Mesodermal cell (in vitro differentiated cells): ENCODE results near the gene PNPLA1.

ENCODE experiments used
- H3K27ac ChIP-seq: 2 replicates; pipeline ENCODE4 v1.7.0; 2013; ENCODE audit warnings: mild to moderate bottlenecking, low read depth, low read length, moderate library complexity; ENCODE audit not compliant: severe bottlenecking
- H3K36me3 ChIP-seq: 2 replicates; pipeline ENCODE4 v1.7.1; 2013; ENCODE audit warnings: mild to moderate bottlenecking, low read length, moderate library complexity; ENCODE audit not compliant: control insufficient read depth, insufficient read depth
- H3K4me1 ChIP-seq: one replicate; pipeline ENCODE4 v1.7.1; 2013; ENCODE audit warnings: mild to moderate bottlenecking, low read length; ENCODE audit not compliant: insufficient read depth, control insufficient read depth, poor library complexity, severe bottlenecking
- H3K4me3 ChIP-seq: 2 replicates; pipeline ENCODE4 v1.7.0; 2013; ENCODE audit warnings: low read length, control low read depth, mild to moderate bottlenecking; ENCODE audit not compliant: insufficient read depth, poor library complexity, severe bottlenecking; ENCODE audit errors: extremely low read depth
- H3K9me3 ChIP-seq: 2 replicates; pipeline ENCODE4 v1.7.1; 2013; ENCODE audit warnings: mild to moderate bottlenecking, low read length, moderate library complexity; ENCODE audit not compliant: control insufficient read depth
- WGBS, 2 experiments: methylation state at CpG; one replicate each; pipeline ENCODE4 v1.1.5; 2013; ENCODE audit warnings: missing lambda C conversion rate in 2 of 2; ENCODE audit not compliant: insufficient coverage in 2 of 2; 5-methylcytosine and 5-hydroxymethylcytosine counted together

Gene PNPLA1

GRCh38 chr6:36272234-36272633 lies 2.4 kb downstream of the PNPLA1 start:
- 80 to 95% methylated on average over 6 to 7 of the region's 8 CpGs for WGBS, 2 experiments
- Histone ChIP-seq H3K9me3 (no peaks in the 10 kb centered on the region), H3K4me3 (no peak overlapping the region), H3K36me3 (no peaks in the 10 kb centered on the region), H3K27ac (no peak overlapping the region), H3K4me1 (peaks cover 12% of the 10 kb centered on the region)

DNA sequence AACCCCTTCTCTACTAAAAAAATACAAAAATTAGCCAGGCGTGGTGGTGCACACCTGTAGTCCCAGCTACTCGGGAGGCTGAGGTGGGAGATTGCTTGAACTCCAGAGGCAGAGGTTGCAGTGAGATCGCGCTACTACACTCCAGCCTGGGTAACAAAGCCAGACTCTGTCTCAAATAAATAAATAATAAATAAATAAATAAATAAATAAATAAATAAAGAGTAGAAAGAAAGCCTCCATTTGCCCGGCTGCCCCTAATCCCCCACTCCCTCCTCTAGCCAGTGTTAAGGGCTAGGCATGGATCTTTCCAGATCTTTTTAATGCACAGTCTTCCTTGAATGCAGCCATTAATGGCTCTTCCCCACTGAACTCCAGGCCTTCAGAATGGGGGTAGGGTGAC lies 3.2 kb downstream of the PNPLA1 start:
- no peak overlapping the region for H3K27ac ChIP-seq
- no peaks in the 10 kb centered on the region for H3K36me3 ChIP-seq
- peaks cover 12% of the 10 kb centered on the region for H3K4me1 ChIP-seq
- WGBS, 2 experiments: 100% methylated on average over 1 of the region's 5 CpGs; no CpG with 5 or more reads in 1 of the 2 experiments
- H3K9me3 ChIP-seq: no peaks in the 10 kb centered on the region
- no peak overlapping the region for H3K4me3 ChIP-seq

DNA sequence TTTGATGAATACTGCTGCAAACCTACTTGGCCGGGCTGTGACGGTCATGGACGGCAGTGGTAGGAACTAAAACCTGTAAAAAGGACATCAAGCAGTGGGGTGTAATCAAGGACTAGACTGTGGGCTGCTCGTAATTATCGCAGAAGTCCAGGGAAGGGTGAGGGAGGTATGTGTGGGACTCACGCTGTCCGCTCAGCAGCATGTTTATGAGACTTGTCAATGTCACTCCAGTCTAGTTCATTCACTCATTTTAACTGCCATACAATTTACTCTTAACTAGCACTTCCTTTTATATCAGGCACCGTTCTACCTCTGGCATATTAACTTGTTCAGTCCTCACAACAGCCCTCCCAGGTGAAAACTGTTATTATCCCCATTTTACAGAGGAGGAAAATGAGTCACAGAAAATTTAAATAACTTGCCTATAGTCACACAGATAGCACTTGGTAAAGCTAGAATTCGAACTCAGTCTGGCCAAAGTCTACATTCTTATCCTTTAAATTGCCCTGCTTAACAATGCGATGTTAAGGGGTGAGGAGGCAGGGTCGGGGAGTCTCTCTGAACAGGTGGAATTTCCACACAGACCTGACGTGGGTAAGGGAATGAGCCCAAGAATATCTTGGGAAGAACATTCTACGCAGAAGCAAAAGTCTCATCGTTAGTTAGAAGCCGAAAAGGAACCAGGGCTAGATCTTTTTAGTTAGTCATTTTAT lies 4.1 kb downstream of the PNPLA1 start:
- Histone ChIP-seq H3K27ac (no peak overlapping the region), H3K36me3 (no peaks in the 10 kb centered on the region), H3K4me1 (peaks cover 6% of the 10 kb centered on the region), H3K4me3 (no peak overlapping the region), H3K9me3 (no peaks in the 10 kb centered on the region)
- 87 to 89% methylated on average over 5 to 11 of the region's 15 CpGs for WGBS, 2 experiments

DNA sequence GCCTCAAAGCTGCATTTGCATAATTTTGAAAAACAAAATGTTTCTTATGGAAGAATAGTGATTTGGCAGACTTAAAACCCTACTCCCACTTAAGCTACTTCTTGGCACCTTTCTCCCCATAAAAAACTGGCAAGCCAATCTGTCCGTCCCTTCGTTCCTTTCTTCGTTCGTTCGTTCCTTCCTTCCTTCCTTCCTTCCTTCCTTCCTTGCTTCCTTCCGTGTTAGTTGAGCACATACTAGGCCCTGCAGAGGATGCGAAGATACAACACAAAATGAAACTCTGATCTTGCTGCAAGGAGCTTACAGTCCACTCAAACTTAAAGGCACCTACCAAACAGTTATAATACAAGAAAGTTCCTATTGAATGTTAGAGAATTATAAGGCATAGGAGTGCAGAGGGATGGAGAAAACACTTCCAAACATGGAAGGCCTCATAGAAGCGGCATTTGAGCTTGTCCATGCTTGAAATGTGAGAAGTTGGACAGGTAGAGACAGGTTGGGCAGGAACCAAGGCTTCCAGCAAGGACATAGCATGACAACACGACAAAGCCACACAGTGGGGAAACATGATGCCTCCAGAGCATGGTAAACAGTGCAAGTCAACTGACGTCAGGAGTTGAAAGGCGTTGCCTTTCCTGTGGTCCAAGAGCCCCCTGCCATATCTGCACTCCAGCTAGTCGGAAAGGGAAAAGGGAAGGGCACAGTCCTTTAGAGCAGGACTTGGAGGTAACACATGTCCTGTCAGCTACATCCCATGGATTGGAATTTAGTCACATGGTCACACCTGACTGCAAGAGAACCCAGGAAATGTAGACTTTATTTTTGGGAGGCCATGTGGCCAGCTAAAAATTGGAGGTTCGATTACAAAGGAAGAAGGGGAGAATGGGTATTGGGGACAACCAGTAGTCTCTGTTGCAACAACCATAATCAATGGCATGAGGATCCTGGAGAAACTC lies 7.0 kb downstream of the PNPLA1 start:
- 87 to 89% methylated on average over 9 to 12 of the region's 13 CpGs for WGBS, 2 experiments
- no peaks in the 10 kb centered on the region for H3K36me3 ChIP-seq
- no peak overlapping the region for H3K4me3 ChIP-seq
- H3K9me3 ChIP-seq: no peaks in the 10 kb centered on the region
- no peak overlapping the region for H3K27ac ChIP-seq
- no peaks in the 10 kb centered on the region for H3K4me1 ChIP-seq

- WGBS, 2 experiments: 88 to 100% methylated on average over 1 to 2 of the region's 2 CpGs
- Histone ChIP-seq H3K9me3 (no peaks in the 10 kb centered on the region), H3K4me1 (no peaks in the 10 kb centered on the region), H3K36me3 (no peaks in the 10 kb centered on the region), H3K4me3 (no peak overlapping the region), H3K27ac (no peak overlapping the region)
Observed at GRCh38 chr6:36277946-36278470, 8.1 kb downstream of the PNPLA1 start.

GRCh38 chr6:36280467-36280866 lies 10.6 kb downstream of the PNPLA1 start:
- WGBS, 2 experiments: 80 to 88% methylated on average over 2 of the region's 3 CpGs
- Histone ChIP-seq H3K27ac (no peak overlapping the region), H3K4me1 (no peaks in the 10 kb centered on the region), H3K36me3 (no peaks in the 10 kb centered on the region), H3K4me3 (no peak overlapping the region), H3K9me3 (no peaks in the 10 kb centered on the region)

DNA sequence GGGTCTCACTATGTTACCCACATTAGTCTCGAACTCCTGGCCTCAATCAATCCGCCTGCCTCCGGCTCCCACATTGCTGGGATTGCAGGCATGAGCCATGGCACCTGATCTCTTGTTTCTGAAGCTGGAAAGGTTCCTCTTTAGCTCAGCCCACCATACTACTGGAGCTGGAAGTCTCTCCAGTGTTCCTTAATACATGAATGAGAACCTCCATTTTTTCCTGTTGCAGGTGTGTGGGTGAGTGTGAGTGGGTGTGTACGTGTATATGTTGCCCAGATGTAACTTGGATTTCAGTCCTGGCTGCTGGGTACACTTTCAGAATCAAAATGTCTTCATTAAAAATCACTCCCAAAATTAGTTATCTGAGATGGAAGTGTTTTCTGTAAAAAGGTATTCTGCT lies 11.1 kb downstream of the PNPLA1 start:
- Histone ChIP-seq H3K4me3 (no peak overlapping the region), H3K9me3 (no peaks in the 10 kb centered on the region), H3K4me1 (no peaks in the 10 kb centered on the region), H3K36me3 (no peaks in the 10 kb centered on the region), H3K27ac (no peak overlapping the region)
- 86 to 88% methylated on average over 3 of the region's 4 CpGs for WGBS, 2 experiments

DNA sequence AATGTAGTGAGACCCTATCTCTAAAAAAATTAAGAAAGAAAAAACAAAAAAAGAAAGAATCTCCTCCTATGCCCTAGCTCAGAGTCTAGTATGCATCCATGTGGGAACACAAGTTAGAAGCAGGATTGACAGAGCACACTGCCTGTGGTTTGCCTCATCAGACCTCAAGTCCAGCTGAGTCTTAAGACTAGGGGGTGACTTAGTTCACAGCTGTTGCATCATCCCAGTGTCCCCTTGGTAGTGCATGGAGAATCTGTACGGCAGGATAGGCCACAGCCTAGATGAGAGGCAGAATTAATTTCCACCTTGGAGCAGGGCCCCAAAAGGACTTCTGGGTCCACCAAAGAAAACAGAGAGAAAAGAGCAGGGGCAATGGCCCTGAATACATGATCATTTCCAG lies 13.7 kb downstream of the PNPLA1 start:
- no peaks in the 10 kb centered on the region for H3K36me3 ChIP-seq
- peaks cover 10% of the 10 kb centered on the region for H3K4me1 ChIP-seq
- H3K4me3 ChIP-seq: no peak overlapping the region
- WGBS, 2 experiments: 88 to 100% methylated on average over 1 of the region's 1 CpG
- H3K9me3 ChIP-seq: no peaks in the 10 kb centered on the region
- no peak overlapping the region for H3K27ac ChIP-seq

DNA sequence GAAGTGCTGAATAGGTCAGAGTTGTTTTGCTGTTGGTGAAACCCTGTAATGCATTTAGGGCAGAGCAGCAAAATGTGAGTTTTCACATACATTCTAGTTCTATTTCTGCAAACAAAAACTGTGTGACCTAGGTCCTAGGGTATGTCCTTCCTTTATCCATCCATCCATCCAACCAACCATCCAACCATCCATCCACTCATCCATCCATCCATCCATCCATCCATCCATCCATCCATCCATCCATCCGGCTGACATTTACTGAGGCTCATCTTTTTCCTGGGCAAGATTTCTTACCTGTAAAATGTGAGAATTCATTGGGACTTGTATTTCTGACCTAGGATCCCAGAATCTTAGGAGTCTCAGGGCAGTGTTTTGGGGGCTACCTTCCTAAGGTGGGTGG lies 14.5 kb downstream of the PNPLA1 start:
- Histone ChIP-seq H3K4me3 (no peak overlapping the region), H3K9me3 (no peaks in the 10 kb centered on the region), H3K27ac (no peak overlapping the region), H3K4me1 (peaks cover 10% of the 10 kb centered on the region), H3K36me3 (no peaks in the 10 kb centered on the region)
- WGBS, 2 experiments: no CpG with 5 or more reads among the region's 1 CpG

DNA sequence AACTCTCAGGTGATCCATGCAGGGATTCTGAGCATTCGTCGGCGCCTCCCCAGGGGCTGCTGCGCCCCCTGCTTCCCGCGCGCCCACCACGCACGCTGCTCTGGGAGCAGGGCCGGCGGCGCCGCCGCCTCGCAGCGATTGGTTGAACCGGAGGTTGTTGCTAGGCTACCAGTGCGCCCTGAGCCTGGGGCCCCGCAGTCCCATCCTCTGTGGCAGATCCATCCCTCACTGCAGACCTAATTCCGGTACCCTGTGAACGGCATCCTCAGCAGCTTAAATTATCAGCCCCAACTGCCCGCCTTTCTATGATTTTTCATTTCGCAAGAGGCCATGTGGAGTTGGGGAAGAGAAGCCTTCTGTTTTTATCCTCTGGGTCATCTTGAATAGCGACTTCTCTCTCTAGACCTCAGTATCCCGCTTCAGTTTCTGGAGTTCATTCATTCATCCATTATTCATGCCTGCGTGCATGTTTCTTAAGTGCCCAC lies 15.4 kb downstream of the PNPLA1 start:
- Histone ChIP-seq H3K4me3 (no peak overlapping the region), H3K4me1 (peaks cover 10% of the 10 kb centered on the region), H3K27ac (no peak overlapping the region), H3K9me3 (no peaks in the 10 kb centered on the region), H3K36me3 (no peaks in the 10 kb centered on the region)
- 4 to 25% methylated on average over 21 to 24 of the region's 26 CpGs for WGBS, 2 experiments
